CD14-positive monocyte (primary cell): Measurements from ENCODE around the gene SHCBP1. TPM values are rescaled to one million over a fixed set of nuclear protein-coding genes. Genes with fewer than 3 reads are reported as not detected.

Experiments used
- DNase-seq, 3 donors: peaks; one replicate each; pipeline ENCODE4 v3.0.0-alpha.2; 2011 to 2022
- H2AFZ ChIP-seq: 2 replicates; pipeline ENCODE4 v1.6.0; 2012; ENCODE audit warnings: mild to moderate bottlenecking, low read depth, low read length, inconsistent platforms; ENCODE audit not compliant: insufficient read depth, poor library complexity, severe bottlenecking
- H3K27ac ChIP-seq, 2 donors: 1 replicate in 1 of 2; 2 replicates in 1 of 2; pipeline ENCODE4 v1.5.1; 2012 to 2013; ENCODE audit warnings: low read length in 2 of 2, control low read depth in 1 of 2, inconsistent platforms in 1 of 2, low read depth in 1 of 2, mild to moderate bottlenecking in 1 of 2
- H3K27me3 ChIP-seq, 2 donors: one replicate each; pipeline versions ENCODE4 v1.6.0 to v1.6.1; 2011 to 2013; ENCODE audit warnings: low read length in 2 of 2; ENCODE audit not compliant: control insufficient read depth in 2 of 2, insufficient read depth in 2 of 2
- H3K36me3 ChIP-seq, 2 donors: replicated peaks in 1 of 2; 1 replicate in 1 of 2; 2 replicates in 1 of 2; pipeline versions ENCODE4 v1.5.1 to v1.6.1; 2012 to 2013; ENCODE audit warnings: low read length in 2 of 2, control low read depth in 1 of 2, inconsistent platforms in 1 of 2, mild to moderate bottlenecking in 1 of 2; ENCODE audit not compliant: insufficient read depth in 2 of 2, control insufficient read depth in 1 of 2
- H3K4me1 ChIP-seq, 2 donors: 1 replicate in 1 of 2; 2 replicates in 1 of 2; pipeline versions ENCODE4 v1.5.1 to v1.6.1; 2012 to 2013; ENCODE audit warnings: low read length in 2 of 2, control low read depth in 1 of 2, inconsistent platforms in 1 of 2, mild to moderate bottlenecking in 1 of 2, moderate library complexity in 1 of 2; ENCODE audit not compliant: insufficient read depth in 2 of 2, control insufficient read depth in 1 of 2
- H3K4me2 ChIP-seq: replicated peaks from 2 replicates; pipeline ENCODE3; 2012; ENCODE audit warnings: low read length, moderate library complexity, mild to moderate bottlenecking; ENCODE audit not compliant: poor library complexity, severe bottlenecking; ENCODE audit errors: extremely low read depth
- H3K4me3 ChIP-seq, 3 experiments: fragments of 200-600 bp in 1 of 3; sonication (generic) in 1 of 3; replicated peaks in 1 of 3; 1 replicate in 2 of 3; 2 replicates in 1 of 3; pipeline ENCODE4 v1.5.1; 2011 to 2013; ENCODE audit warnings: low read length in 3 of 3, mild to moderate bottlenecking in 3 of 3, control low read depth in 2 of 3, low read depth in 2 of 3, inconsistent platforms in 1 of 3, moderate library complexity in 1 of 3
- H3K79me2 ChIP-seq: 2 replicates; pipeline ENCODE4 v1.6.0; 2012; ENCODE audit warnings: mild to moderate bottlenecking, control low read depth, inconsistent platforms, low read length, moderate library complexity; ENCODE audit not compliant: insufficient read depth
- H3K9ac ChIP-seq: 2 replicates; pipeline ENCODE4 v1.6.0; 2017; ENCODE audit warnings: low read length, mild to moderate bottlenecking; ENCODE audit not compliant: insufficient read depth, poor library complexity, severe bottlenecking
- H3K9me3 ChIP-seq, 2 donors: replicated peaks in 1 of 2; 1 replicate in 1 of 2; 2 replicates in 1 of 2; pipeline versions ENCODE4 v1.5.1 to v1.6.1; 2012 to 2013; ENCODE audit warnings: low read length in 2 of 2, control low read depth in 1 of 2; ENCODE audit not compliant: control insufficient read depth in 1 of 2, insufficient read depth in 1 of 2
- H4K20me1 ChIP-seq: 2 replicates; pipeline ENCODE4 v1.6.0; 2012; ENCODE audit warnings: mild to moderate bottlenecking, low read length, control low read depth, moderate library complexity; ENCODE audit not compliant: insufficient read depth
- H3K27ac Mint-ChIP-seq, 7 donors: one replicate each; pipeline ENCODE4 v1.8.0; 2020; ENCODE audit warnings: mild to moderate bottlenecking in 7 of 7, mixed read lengths in 7 of 7, moderate library complexity in 6 of 7, inconsistent platforms in 2 of 7
- H3K27me3 Mint-ChIP-seq, 3 donors: one replicate each; pipeline ENCODE4 v1.8.0; 2021 to 2022; ENCODE audit warnings: low read depth in 3 of 3, mild to moderate bottlenecking in 3 of 3, mixed read lengths in 3 of 3, moderate library complexity in 3 of 3, inconsistent platforms in 1 of 3
- H3K36me3 Mint-ChIP-seq, 2 donors: one replicate each; pipeline ENCODE4 v1.8.0; 2020; ENCODE audit warnings: mixed read lengths in 2 of 2, inconsistent platforms in 1 of 2, mild to moderate bottlenecking in 1 of 2
- H3K4me1 Mint-ChIP-seq: one replicate; pipeline ENCODE4 v1.8.0; 2020; ENCODE audit warnings: mild to moderate bottlenecking, mixed read lengths
- H3K4me3 Mint-ChIP-seq, 2 donors: one replicate each; pipeline ENCODE4 v1.8.0; 2020; ENCODE audit warnings: mild to moderate bottlenecking in 2 of 2, mixed read lengths in 2 of 2, moderate library complexity in 1 of 2
- H3K9me3 Mint-ChIP-seq, 7 donors: one replicate each; pipeline ENCODE4 v1.8.0; 2020 to 2022; ENCODE audit warnings: mixed read lengths in 7 of 7, mild to moderate bottlenecking in 6 of 7, moderate library complexity in 6 of 7, inconsistent platforms in 2 of 7
- WGBS: methylation state at CpG from one replicate; pipeline ENCODE4 v1.1.5; 2013; ENCODE audit warnings: missing lambda C conversion rate; ENCODE audit not compliant: insufficient coverage; 5-methylcytosine and 5-hydroxymethylcytosine counted together
- intact Hi-C, 2 donors: fragments of 100-400 bp; cut with micrococcal nuclease; formaldehyde crosslinking; loops; one replicate each; pipeline versions ENCODE4 v1.15.0 to v1.15.1; 2023
- polyA plus RNA-seq, 3 donors: library from polyadenylated mRNA; depleted of rRNA in 1 of 3; unstranded in 2 of 3; stranded (reverse) in 1 of 3; fragments of 300-500 nt in 2 of 3; fragments of >200 nt in 1 of 3; fragmentation: Illumina TruSeq in 2 of 3; gene quantifications; 1 replicate in 2 of 3; 2 replicates in 1 of 3; pipeline ENCODE4 v1.2.3, GENCODE V29; 2012 to 2021
- TF ChIP-seq, protein P1 (sequence below): fragments of 200-600 bp; IDR thresholded peaks from one replicate; pipeline ENCODE4 v1.8.0; 2022; ENCODE audit warnings: antibody characterized with exemption, mild to moderate bottlenecking

Gene SHCBP1
- polyA plus RNA-seq, 3 donors: 0.45 to 2.3 (median 0.93) TPM

- Histone ChIP-seq H3K4me3 (no peak overlapping the region), H3K79me2 (peaks cover 54% of the 10 kb centered on the region), H3K4me1 (no peaks in the 10 kb centered on the region), H3K27me3 (no peaks in the 10 kb centered on the region), H3K9me3 (peaks cover 0 to 5% of the 10 kb centered on the region in 2 donors), H3K36me3 (peaks cover 30 to 64% of the 10 kb centered on the region in 2 donors), H4K20me1 (no peaks in the 10 kb centered on the region), H3K27ac (no peak overlapping the region), H3K9ac (no peak overlapping the region), H3K4me2 (no peak overlapping the region), H2AFZ (no peak overlapping the region)
- Mint-ChIP-seq H3K27ac (peak overlapping the region in 2 of 7 donors; percentile 3 to 10), H3K36me3 (peaks cover 75 to 87% of the 10 kb centered on the region in 2 donors), H3K27me3 (no peaks in the 10 kb centered on the region), H3K9me3 (peaks cover 3 to 12% (median 8%) of the 10 kb centered on the region in 7 donors), H3K4me3 (no peak overlapping the region), H3K4me1 (no peaks in the 10 kb centered on the region)
- DNase-seq: no peak
- TF ChIP-seq, protein P1, sequence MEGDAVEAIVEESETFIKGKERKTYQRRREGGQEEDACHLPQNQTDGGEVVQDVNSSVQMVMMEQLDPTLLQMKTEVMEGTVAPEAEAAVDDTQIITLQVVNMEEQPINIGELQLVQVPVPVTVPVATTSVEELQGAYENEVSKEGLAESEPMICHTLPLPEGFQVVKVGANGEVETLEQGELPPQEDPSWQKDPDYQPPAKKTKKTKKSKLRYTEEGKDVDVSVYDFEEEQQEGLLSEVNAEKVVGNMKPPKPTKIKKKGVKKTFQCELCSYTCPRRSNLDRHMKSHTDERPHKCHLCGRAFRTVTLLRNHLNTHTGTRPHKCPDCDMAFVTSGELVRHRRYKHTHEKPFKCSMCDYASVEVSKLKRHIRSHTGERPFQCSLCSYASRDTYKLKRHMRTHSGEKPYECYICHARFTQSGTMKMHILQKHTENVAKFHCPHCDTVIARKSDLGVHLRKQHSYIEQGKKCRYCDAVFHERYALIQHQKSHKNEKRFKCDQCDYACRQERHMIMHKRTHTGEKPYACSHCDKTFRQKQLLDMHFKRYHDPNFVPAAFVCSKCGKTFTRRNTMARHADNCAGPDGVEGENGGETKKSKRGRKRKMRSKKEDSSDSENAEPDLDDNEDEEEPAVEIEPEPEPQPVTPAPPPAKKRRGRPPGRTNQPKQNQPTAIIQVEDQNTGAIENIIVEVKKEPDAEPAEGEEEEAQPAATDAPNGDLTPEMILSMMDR: no peak
- no CpG with 5 or more reads among the region's 1 CpG for WGBS
- intact Hi-C loops: no loop called here
These were observed 29.9 kb downstream of the SHCBP1 start for GRCh38 chr16:46591257-46591656.

DNA sequence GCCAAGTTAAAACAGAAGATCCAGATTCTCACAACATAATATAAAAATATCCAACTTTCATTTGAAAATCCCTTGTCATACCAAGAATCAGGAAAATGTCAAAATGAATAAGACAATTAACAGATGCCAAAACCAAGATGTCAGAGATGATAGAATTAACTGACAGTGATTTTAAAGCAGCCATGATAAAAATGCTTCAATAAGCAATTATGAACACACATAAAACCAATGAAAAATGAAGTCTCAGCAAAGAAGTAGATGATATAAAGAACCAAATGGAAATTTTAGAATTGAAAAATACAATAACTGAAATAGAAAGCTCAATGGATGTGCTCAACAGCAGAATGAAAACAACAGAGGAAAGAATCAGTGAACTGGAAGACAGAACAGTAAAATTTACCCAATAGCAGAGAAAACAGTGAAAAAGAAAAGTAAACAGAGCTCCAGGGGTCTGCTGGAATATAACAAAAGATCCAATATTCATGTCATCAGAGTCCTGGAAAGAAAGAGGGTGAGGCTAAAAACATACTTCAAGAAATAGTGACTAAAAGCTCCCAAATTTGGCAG, 35.1 kb downstream of the SHCBP1 start:
- Histone ChIP-seq H3K9ac (no peak overlapping the region), H3K4me3 (no peak overlapping the region), H2AFZ (no peak overlapping the region), H3K79me2 (peaks cover 29% of the 10 kb centered on the region), H3K27me3 (no peaks in the 10 kb centered on the region), H3K4me1 (no peaks in the 10 kb centered on the region), H3K27ac (no peak overlapping the region), H3K4me2 (no peak overlapping the region), H3K36me3 (peaks cover 49 to 74% of the 10 kb centered on the region in 2 donors), H3K9me3 (peaks cover 0 to 6% of the 10 kb centered on the region in 2 donors), H4K20me1 (no peaks in the 10 kb centered on the region)
- TF ChIP-seq, protein P1: no peak
- Mint-ChIP-seq H3K36me3 (peaks cover 82 to 89% of the 10 kb centered on the region in 2 donors), H3K27ac (peak overlapping the region in 1 of 7 donors; percentile 59), H3K27me3 (no peaks in the 10 kb centered on the region), H3K9me3 (peaks cover 2 to 13% (median 8%) of the 10 kb centered on the region in 7 donors), H3K4me3 (no peak overlapping the region), H3K4me1 (no peaks in the 10 kb centered on the region)
- intact Hi-C loops: no loop called here
- DNase-seq: no peak
